ENCODE data around the gene TRPV5.

Gene TRPV5

DNA sequence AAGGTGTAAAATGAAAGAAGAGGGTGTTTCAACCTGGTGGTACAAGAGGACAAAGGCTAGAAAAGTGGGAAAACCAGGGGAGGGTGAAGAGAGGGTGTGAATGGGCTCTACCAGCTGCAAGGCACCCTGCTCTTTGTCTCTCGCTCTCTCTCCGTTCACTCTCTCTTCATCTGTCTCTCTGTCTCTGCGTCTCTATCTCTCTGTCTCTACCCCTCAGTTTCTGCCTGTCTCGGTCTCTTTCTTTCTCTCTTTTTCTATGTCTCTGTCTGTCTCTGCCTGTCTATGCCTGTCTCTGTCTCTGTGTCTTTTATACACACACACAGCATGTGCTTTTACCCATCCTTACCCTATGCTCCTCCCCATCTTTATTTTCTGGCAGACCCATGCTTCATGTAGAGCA is 5.1 kb upstream of the TRPV5 start:
- Histone ChIP-seq H4K20me1 (ENCODE audit: control insufficient read depth, insufficient read depth, low read depth, low read length) (no peaks in the 10 kb centered on the region), H3K4me1 (ENCODE audit: control insufficient read depth, low read length) (no peaks in the 10 kb centered on the region), H3K9me2 (replicated peaks; ENCODE audit: control insufficient read depth, low read length) (no peaks in the 10 kb centered on the region), H3K79me2 (ENCODE audit: control insufficient read depth, low read length) (no peaks in the 10 kb centered on the region), H3K27ac (ENCODE audit: low read depth, low read length) (no peak overlapping the region), H3K36me3 (ENCODE audit: control insufficient read depth, low read length) (no peaks in the 10 kb centered on the region), H3K9me3 (ENCODE audit: control insufficient read depth, insufficient read depth, low read length) (no peaks in the 10 kb centered on the region), H3K4me2 (ENCODE audit: low read length) (no peak overlapping the region), H3K27me3 (ENCODE audit: control insufficient read depth, low read length) (peaks cover 9% of the 10 kb centered on the region; the same call in 1 of the 2 replicates), H3F3A (ENCODE audit: control insufficient read depth, insufficient read depth) (no peaks in the 10 kb centered on the region), H3K4me3 (ENCODE audit: low read length) (no peak overlapping the region)
- TF ChIP-seq, protein P1, sequence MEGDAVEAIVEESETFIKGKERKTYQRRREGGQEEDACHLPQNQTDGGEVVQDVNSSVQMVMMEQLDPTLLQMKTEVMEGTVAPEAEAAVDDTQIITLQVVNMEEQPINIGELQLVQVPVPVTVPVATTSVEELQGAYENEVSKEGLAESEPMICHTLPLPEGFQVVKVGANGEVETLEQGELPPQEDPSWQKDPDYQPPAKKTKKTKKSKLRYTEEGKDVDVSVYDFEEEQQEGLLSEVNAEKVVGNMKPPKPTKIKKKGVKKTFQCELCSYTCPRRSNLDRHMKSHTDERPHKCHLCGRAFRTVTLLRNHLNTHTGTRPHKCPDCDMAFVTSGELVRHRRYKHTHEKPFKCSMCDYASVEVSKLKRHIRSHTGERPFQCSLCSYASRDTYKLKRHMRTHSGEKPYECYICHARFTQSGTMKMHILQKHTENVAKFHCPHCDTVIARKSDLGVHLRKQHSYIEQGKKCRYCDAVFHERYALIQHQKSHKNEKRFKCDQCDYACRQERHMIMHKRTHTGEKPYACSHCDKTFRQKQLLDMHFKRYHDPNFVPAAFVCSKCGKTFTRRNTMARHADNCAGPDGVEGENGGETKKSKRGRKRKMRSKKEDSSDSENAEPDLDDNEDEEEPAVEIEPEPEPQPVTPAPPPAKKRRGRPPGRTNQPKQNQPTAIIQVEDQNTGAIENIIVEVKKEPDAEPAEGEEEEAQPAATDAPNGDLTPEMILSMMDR (IDR thresholded peaks at IDR 0.05; ENCODE audit: low read depth, low read length, poor library complexity, severe bottlenecking) = no peak
- no peak for TF ChIP-seq EZH2phosphoT487 (IDR thresholded peaks at IDR 0.05; ENCODE audit: borderline replicate concordance, low read length)

DNA sequence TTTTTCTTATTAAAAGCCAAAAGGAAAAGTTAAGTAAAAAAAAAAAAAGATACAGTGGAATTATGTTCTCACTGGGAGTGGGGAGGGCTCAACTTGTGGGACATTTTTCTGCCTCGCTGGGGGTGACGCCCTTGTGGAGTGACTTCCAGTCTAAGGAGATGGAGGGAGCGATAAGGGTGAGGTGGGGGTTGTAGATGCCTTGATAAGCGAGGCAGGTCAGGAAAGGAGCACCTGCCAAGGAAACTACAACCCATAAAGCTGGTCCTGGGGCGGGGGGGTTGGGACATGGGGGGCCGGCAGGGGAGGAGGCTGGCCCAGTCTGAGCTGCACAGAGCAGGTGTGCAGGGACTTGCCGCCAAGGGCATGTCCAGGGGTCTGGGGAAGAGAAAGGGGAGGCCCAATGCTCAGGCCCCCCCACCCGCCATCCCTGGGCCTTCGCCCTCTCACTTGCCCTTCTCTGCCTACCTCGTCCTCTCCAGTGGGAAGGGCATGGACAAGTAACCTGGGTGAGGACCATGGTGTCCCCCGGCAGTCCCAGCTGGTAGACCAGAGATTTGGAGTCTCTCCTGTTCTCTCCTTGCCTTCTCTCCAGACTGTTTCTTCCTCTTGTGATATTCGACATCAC is 2.5 kb upstream of the TRPV5 start:
- Histone ChIP-seq H3K27me3 (ENCODE audit: control insufficient read depth, low read length) (peaks cover 15% of the 10 kb centered on the region; the same call in 1 of the 2 replicates), H3K27ac (ENCODE audit: low read depth, low read length) (no peak overlapping the region), H3K9me2 (replicated peaks; ENCODE audit: control insufficient read depth, low read length) (no peaks in the 10 kb centered on the region), H3K36me3 (ENCODE audit: control insufficient read depth, low read length) (no peaks in the 10 kb centered on the region), H4K20me1 (ENCODE audit: control insufficient read depth, insufficient read depth, low read depth, low read length) (no peaks in the 10 kb centered on the region), H3K4me3 (ENCODE audit: low read length) (no peak overlapping the region), H3K4me2 (ENCODE audit: low read length) (no peak overlapping the region), H3K4me1 (ENCODE audit: control insufficient read depth, low read length) (no peaks in the 10 kb centered on the region), H3F3A (ENCODE audit: control insufficient read depth, insufficient read depth) (no peaks in the 10 kb centered on the region), H3K9me3 (ENCODE audit: control insufficient read depth, insufficient read depth, low read length) (no peaks in the 10 kb centered on the region), H3K79me2 (ENCODE audit: control insufficient read depth, low read length) (no peaks in the 10 kb centered on the region)
- TF ChIP-seq, protein P1 (IDR thresholded peaks at IDR 0.05; ENCODE audit: low read depth, low read length, poor library complexity, severe bottlenecking) = no peak
- no peak for TF ChIP-seq EZH2phosphoT487 (IDR thresholded peaks at IDR 0.05; ENCODE audit: borderline replicate concordance, low read length)

DNA sequence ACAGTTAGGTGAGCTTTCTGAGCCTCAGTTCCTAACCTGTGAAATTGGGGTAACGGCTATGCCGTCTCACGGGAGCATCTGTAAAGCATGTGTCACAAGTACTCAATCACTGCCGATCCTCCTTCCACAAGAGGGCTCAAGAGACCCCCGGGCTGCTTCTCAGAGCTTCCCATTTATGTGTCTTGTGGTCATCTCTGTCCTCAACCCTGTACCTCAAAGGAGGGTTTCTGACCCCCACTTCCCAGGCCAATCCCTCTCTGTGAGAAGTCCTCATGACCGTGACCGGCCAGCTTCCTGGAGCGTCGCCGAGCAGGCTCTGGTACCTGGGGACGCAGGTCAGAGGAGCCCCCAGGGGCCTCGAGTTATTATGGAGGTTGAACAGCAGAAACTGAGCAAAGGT is 510 bp upstream of the TRPV5 start:
- Histone ChIP-seq H3K9me3 (ENCODE audit: control insufficient read depth, insufficient read depth, low read length) (no peaks in the 10 kb centered on the region), H4K20me1 (ENCODE audit: control insufficient read depth, insufficient read depth, low read depth, low read length) (no peaks in the 10 kb centered on the region), H3K27me3 (ENCODE audit: control insufficient read depth, low read length) (peaks cover 15% of the 10 kb centered on the region; the same call in 1 of the 2 replicates), H3K4me2 (ENCODE audit: low read length) (no peak overlapping the region), H3K9me2 (replicated peaks; ENCODE audit: control insufficient read depth, low read length) (no peaks in the 10 kb centered on the region), H3K27ac (ENCODE audit: low read depth, low read length) (no peak overlapping the region), H3K36me3 (ENCODE audit: control insufficient read depth, low read length) (no peaks in the 10 kb centered on the region), H3F3A (ENCODE audit: control insufficient read depth, insufficient read depth) (no peaks in the 10 kb centered on the region), H3K4me1 (ENCODE audit: control insufficient read depth, low read length) (no peaks in the 10 kb centered on the region), H3K4me3 (ENCODE audit: low read length) (no peak overlapping the region), H3K79me2 (ENCODE audit: control insufficient read depth, low read length) (no peaks in the 10 kb centered on the region)
- TF ChIP-seq, protein P1 (IDR thresholded peaks at IDR 0.05; ENCODE audit: low read depth, low read length, poor library complexity, severe bottlenecking) = no peak
- TF ChIP-seq EZH2phosphoT487 (IDR thresholded peaks at IDR 0.05; ENCODE audit: borderline replicate concordance, low read length) = no peak
